Pancreas (tissue), 10 donors: ENCODE results near the gene TET1. TPM values are rescaled to one million over a fixed set of nuclear protein-coding genes. Genes with fewer than 3 reads are reported as not detected.

Experiments
- ATAC-seq, 4 donors: fragments of 200-7000 bp; cut with Tn5 transposase; one replicate each; pipeline versions ENCODE4 v1.8.0 to v1.9.1; 2020; ENCODE audit warnings: mild to moderate bottlenecking in 4 of 4, moderate library complexity in 4 of 4
- DNase-seq, 6 donors: peaks; one replicate each; pipeline ENCODE4 v3.0.0-alpha.2; 2020
- FAIRE-seq: peaks from 2 replicates; lab custom pipeline; 2012; peaks lifted over from hg19 to GRCh38; lab: Jason Lieb, UNC
- H3K27ac ChIP-seq, 4 donors: fragments of 200-600 bp; sonication (generic); 1 replicate in 3 of 4; 2 replicates in 1 of 4; pipeline versions ENCODE4 v1.5.0 to v1.8.0; 2020
- H3K27me3 ChIP-seq, 4 donors: fragments of 200-600 bp; one replicate each; pipeline ENCODE4 v1.8.0; 2021
- H3K36me3 ChIP-seq, 3 donors: fragments of 200-600 bp; sonication (generic) in 1 of 3; one replicate each; pipeline versions ENCODE4 v1.5.0 to v1.8.0; 2020 to 2021
- H3K4me1 ChIP-seq, 3 donors: fragments of 200-600 bp; one replicate each; pipeline ENCODE4 v1.8.0; 2021
- H3K4me3 ChIP-seq, 4 donors: fragments of 200-600 bp; sonication (generic) in 2 of 4; one replicate each; pipeline versions ENCODE4 v1.5.0 to v1.8.0; 2020 to 2021
- H3K9me3 ChIP-seq, 4 donors: fragments of 200-600 bp; one replicate each; pipeline ENCODE4 v1.8.0; 2021
- WGBS, 2 donors: extraction: QIAGEN DNeasy Blood & Tissue Kit; methylation state at CpG; one replicate each; pipeline ENCODE4 v1.1.7; 2013; 5-methylcytosine and 5-hydroxymethylcytosine counted together
- intact Hi-C, 3 donors: fragments of 100-400 bp; cut with DNase I; formaldehyde crosslinking; loops; one replicate each; pipeline versions ENCODE4 v1.11.1 to v1.14.2; 2022
- polyA plus RNA-seq, 2 donors: library from polyadenylated mRNA; stranded (reverse); fragments of 200-250 nt; gene quantifications; one replicate each; pipeline ENCODE4 v1.2.3, GENCODE V29; 2013
- total RNA-seq, 6 donors: library from RNA; stranded (reverse); fragmentation: NEBNext Ultra II Directional in 4 of 6; extraction: Animal tissue kit (Norgen Biotek cat#: 25700) in 4 of 6; gene quantifications; one replicate each; pipeline versions ENCODE4 v1.2.1 to v1.2.4, GENCODE V29; 2021 to 2023
- TF ChIP-seq, protein P1 (sequence below), 4 donors: fragments of 200-600 bp; sonication (generic) in 3 of 4; IDR thresholded peaks; one replicate each; pipeline versions ENCODE4 v1.5.0 to v1.8.0; 2021; ENCODE audit warnings: antibody characterized with exemption in 4 of 4
- donor health status: healthy with polysubstance abuse.
- donor health status: DM: no; HTN: no; CAD: no; lungs with moderate emphysema.
- donor health status: DM: no; HTN: no; CAD: no.
- donor health status: control.
- donor health status: control.
- donor health status: Bipolar disorder and iron deficiency.
- donor health status: DM: yes; HTN: yes; CAD: no.
- donor health status: DM: no; HTN: no; CAD: no.
- donor health status: DM: no; HTN: no; CAD: no.
- donor health status: DM: yes; HTN: yes; CAD: no.

Gene TET1
- total and polyA plus RNA-seq, 8 donors = 0.11 to 1.6 (median 0.77) TPM

- Histone ChIP-seq H3K27ac (peak overlapping the region; percentile 47 to 62 (median 56)), H3K9me3 (no peaks in the 10 kb centered on the region)
- FAIRE-seq = no peak
Measured at GRCh38 chr10:68600041-68600778, 40.1 kb downstream of the TET1 start.

GRCh38 chr10:68601501-68602265 lies 41.5 kb downstream of the TET1 start:
- ATAC-seq (no peak), FAIRE-seq (no peak), DNase-seq (no peak)
- Histone ChIP-seq H3K27me3 (no peaks in the 10 kb centered on the region), H3K4me1 (peaks cover 0 to 14% (median 11%) of the 10 kb centered on the region in 3 donors), H3K27ac (no peak overlapping the region), H3K36me3 (no peaks in the 10 kb centered on the region), H3K9me3 (no peaks in the 10 kb centered on the region), H3K4me3 (no peak overlapping the region)
- intact Hi-C loops = no loop called here
- TF ChIP-seq, protein P1, sequence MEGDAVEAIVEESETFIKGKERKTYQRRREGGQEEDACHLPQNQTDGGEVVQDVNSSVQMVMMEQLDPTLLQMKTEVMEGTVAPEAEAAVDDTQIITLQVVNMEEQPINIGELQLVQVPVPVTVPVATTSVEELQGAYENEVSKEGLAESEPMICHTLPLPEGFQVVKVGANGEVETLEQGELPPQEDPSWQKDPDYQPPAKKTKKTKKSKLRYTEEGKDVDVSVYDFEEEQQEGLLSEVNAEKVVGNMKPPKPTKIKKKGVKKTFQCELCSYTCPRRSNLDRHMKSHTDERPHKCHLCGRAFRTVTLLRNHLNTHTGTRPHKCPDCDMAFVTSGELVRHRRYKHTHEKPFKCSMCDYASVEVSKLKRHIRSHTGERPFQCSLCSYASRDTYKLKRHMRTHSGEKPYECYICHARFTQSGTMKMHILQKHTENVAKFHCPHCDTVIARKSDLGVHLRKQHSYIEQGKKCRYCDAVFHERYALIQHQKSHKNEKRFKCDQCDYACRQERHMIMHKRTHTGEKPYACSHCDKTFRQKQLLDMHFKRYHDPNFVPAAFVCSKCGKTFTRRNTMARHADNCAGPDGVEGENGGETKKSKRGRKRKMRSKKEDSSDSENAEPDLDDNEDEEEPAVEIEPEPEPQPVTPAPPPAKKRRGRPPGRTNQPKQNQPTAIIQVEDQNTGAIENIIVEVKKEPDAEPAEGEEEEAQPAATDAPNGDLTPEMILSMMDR (IDR thresholded peaks at IDR 0.05) = no peak
- 43 to 50% methylated on average over 2 of the region's 2 CpGs for WGBS, 2 donors

More at GRCh38 chr10:68600041-68600778, 40.1 kb downstream of the TET1 start:
- Histone ChIP-seq H3K4me3 (peak overlapping the region; percentile 25 to 56 (median 36)), H3K27me3 (no peaks in the 10 kb centered on the region), H3K36me3 (no peaks in the 10 kb centered on the region), H3K4me1 (peaks cover 0 to 14% (median 11%) of the 10 kb centered on the region in 3 donors)
- intact Hi-C loops = no loop called here
- DNase-seq (peak; percentile 52 to 79 (median 61)), ATAC-seq (peak; percentile 88 to 96 (median 94))
- WGBS, 2 donors = 1% methylated on average over 17 of the region's 17 CpGs
- TF ChIP-seq, protein P1 (IDR thresholded peaks at IDR 0.05) = no peak

DNA sequence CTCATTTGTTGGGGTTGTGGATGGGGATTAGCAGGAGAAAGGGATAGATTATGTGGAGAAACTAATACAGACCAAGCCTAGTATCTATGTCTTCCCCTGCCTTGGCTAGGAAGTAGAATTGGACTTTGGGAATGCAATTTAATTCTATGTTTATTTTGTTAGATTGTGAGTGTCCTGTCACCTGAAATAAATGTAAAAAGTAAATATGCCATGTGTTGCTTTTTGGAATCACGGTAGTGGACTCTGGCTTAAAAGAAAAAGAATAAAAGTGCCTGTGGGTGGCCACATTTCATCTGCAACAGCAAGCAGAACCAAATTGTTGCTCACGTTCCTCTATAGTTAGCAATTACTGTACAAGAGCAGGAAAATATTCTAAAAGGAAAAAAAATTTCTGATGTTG lies 42.3 kb downstream of the TET1 start:
- H3K36me3 ChIP-seq = no peaks in the 10 kb centered on the region
- no peak for ATAC-seq
- intact Hi-C loops = no loop called here
- no peak overlapping the region for H3K4me3 ChIP-seq
- no peak overlapping the region for H3K27ac ChIP-seq
- no peaks in the 10 kb centered on the region for H3K27me3 ChIP-seq
- TF ChIP-seq, protein P1 (IDR thresholded peaks at IDR 0.05) = no peak
- no peak for DNase-seq
- no peaks in the 10 kb centered on the region for H3K9me3 ChIP-seq
- peaks cover 0 to 14% (median 11%) of the 10 kb centered on the region in 3 donors for H3K4me1 ChIP-seq
- FAIRE-seq = no peak
- WGBS, 2 donors = 45 to 51% methylated on average over 2 of the region's 2 CpGs

DNA sequence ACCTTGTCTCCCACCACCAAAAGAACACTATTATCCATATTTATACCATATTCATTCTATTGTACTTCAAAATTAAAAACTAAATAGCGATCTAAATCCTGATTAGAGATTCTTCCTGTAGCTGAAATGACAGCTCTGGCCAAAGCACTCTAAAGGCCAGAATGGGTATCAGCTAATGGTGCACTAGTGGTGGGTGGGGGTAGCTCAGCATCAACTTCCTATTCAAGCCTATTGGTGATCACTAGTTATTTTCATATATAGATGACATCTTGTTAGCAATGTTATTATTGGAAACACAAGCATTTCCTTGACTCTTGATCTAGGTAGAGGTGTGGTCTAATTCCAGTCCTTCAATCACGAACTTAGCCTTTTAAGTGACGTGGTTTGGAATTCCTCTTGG lies 43.6 kb downstream of the TET1 start:
- DNase-seq (no peak), ATAC-seq (no peak), FAIRE-seq (no peak)
- Histone ChIP-seq H3K27me3 (no peaks in the 10 kb centered on the region), H3K27ac (no peak overlapping the region), H3K36me3 (no peaks in the 10 kb centered on the region), H3K9me3 (no peaks in the 10 kb centered on the region), H3K4me3 (no peak overlapping the region), H3K4me1 (peaks cover 0 to 14% (median 11%) of the 10 kb centered on the region in 3 donors)
- 96 to 97% methylated on average over 3 of the region's 3 CpGs for WGBS, 2 donors
- intact Hi-C loops = no loop called here
- TF ChIP-seq, protein P1 (IDR thresholded peaks at IDR 0.05) = no peak
